Colonic mucosa (tissue), 4 donors: Measurements from ENCODE around the gene MACROD2. TPM values are rescaled to one million over a fixed set of nuclear protein-coding genes. Genes with fewer than 3 reads are reported as not detected.

Experiments
- DNase-seq: peaks from one replicate; pipeline ENCODE4 v3.0.0-alpha.2; 2020
- H3K27ac ChIP-seq: fragments of 200-600 bp; one replicate; pipeline ENCODE4 v1.8.0; 2021
- H3K27me3 ChIP-seq: fragments of 200-600 bp; one replicate; pipeline ENCODE4 v1.8.0; 2021
- H3K36me3 ChIP-seq: fragments of 200-600 bp; one replicate; pipeline ENCODE4 v1.8.0; 2021
- H3K4me1 ChIP-seq: fragments of 200-600 bp; one replicate; pipeline ENCODE4 v1.8.0; 2021; ENCODE audit warnings: mild to moderate bottlenecking
- H3K4me3 ChIP-seq: fragments of 200-600 bp; one replicate; pipeline ENCODE4 v1.8.0; 2021
- H3K9ac ChIP-seq, 2 donors: one replicate each; pipeline ENCODE4 v1.7.0; 2013; ENCODE audit warnings: control low read depth in 2 of 2, low read depth in 2 of 2, low read length in 2 of 2
- H3K9me3 ChIP-seq: fragments of 200-600 bp; one replicate; pipeline ENCODE4 v1.8.0; 2021
- intact Hi-C: fragments of 100-400 bp; cut with DNase I; formaldehyde crosslinking; loops from one replicate; pipeline ENCODE4 v1.14.1; 2022
- total RNA-seq, 2 donors: library from RNA; stranded (reverse); fragmentation: NEBNext Ultra II Directional in 1 of 2; extraction: Animal tissue kit (Norgen Biotek cat#: 25700) in 1 of 2; gene quantifications; one replicate each; pipeline ENCODE4 v1.2.1, GENCODE V29; 2021
- TF ChIP-seq, protein P1 (sequence below): fragments of 200-600 bp; IDR thresholded peaks from one replicate; pipeline ENCODE4 v1.8.0; 2022; ENCODE audit warnings: antibody characterized with exemption, mild to moderate bottlenecking
- donor health status: healthy.
- donor health status: DM: no; HTN: no; CAD: no.
- donor health status: DM: no; HTN: no; CAD: no.

Gene MACROD2
- total RNA-seq, 2 donors from 2014 or later = 3.2 to 3.3 TPM

DNA sequence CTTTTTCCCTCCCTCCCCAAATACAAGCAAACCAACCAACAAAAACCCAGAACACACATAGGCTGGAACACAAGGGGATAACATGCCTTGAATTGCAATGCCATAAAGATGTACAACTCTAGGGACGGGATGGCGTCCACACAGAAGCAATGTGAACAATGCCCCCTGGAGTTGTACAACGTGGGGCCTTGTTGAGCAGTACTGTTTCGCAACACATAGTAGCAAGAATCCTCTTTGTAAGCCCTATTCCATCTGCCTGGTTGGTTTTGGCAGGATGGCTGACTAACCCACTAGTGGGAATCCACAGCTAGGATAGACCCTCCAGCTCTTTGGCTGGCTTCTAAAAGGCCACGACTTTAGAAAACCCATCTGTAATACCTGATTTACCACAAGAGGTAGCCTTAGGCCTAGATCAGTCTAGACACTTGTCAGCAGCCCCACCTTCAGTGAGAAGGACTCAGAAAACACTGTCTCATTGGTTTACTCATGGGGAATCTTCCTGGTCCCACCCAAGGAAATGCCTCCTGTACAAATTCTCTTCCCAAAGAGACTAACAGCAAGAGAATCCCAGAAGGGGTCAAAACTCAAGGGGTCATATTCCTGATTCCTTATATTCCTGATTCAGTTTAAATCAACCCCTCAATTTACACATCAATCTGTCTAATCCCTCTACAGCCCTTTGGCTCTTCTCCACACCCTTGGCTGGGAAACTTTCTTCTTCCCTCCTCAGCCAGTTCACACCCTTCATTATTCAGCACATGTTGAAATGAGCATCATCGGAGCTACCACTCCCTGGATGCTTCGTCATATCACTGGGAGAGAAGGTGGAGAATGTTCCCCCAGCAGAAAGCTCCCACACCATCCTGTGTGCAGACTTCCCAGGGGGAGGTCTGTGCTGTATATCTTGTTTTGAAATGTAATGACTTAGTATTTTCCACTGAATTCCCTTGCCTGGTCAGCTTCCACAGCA is 964.5 kb downstream of the MACROD2 start:
- no peaks in the 10 kb centered on the region for H3K4me1 ChIP-seq
- TF ChIP-seq, protein P1, sequence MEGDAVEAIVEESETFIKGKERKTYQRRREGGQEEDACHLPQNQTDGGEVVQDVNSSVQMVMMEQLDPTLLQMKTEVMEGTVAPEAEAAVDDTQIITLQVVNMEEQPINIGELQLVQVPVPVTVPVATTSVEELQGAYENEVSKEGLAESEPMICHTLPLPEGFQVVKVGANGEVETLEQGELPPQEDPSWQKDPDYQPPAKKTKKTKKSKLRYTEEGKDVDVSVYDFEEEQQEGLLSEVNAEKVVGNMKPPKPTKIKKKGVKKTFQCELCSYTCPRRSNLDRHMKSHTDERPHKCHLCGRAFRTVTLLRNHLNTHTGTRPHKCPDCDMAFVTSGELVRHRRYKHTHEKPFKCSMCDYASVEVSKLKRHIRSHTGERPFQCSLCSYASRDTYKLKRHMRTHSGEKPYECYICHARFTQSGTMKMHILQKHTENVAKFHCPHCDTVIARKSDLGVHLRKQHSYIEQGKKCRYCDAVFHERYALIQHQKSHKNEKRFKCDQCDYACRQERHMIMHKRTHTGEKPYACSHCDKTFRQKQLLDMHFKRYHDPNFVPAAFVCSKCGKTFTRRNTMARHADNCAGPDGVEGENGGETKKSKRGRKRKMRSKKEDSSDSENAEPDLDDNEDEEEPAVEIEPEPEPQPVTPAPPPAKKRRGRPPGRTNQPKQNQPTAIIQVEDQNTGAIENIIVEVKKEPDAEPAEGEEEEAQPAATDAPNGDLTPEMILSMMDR = no peak
- H3K27me3 ChIP-seq = no peaks in the 10 kb centered on the region
- no peaks in the 10 kb centered on the region for H3K9me3 ChIP-seq
- H3K36me3 ChIP-seq = no peaks in the 10 kb centered on the region
- no peak for DNase-seq
- intact Hi-C loops = no loop called here
- H3K9ac ChIP-seq = no peak overlapping the region
- no peak overlapping the region for H3K27ac ChIP-seq
- no peak overlapping the region for H3K4me3 ChIP-seq

DNA sequence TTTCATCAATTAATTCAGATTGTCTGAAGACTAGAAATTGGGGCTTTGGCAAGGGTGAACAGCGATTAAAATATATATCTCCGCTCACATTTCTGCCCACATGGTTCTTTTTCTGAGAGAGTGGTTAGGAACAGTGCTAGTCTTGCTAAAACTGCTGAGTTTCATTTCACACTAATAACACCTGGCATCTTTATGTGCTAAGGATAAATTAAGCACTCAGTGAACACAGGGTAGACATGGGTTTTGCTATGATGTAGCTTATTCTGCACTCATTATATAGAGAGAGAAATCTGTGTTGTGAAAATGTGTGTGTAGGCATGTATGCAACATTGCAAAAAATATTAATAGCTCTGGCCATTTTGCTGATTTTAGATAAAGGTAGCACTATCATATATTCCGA is 965.5 kb downstream of the MACROD2 start:
- H3K27ac ChIP-seq = no peak overlapping the region
- TF ChIP-seq, protein P1 = no peak
- H3K36me3 ChIP-seq = no peaks in the 10 kb centered on the region
- no peaks in the 10 kb centered on the region for H3K27me3 ChIP-seq
- H3K4me3 ChIP-seq = no peak overlapping the region
- DNase-seq = no peak
- H3K4me1 ChIP-seq = no peaks in the 10 kb centered on the region
- H3K9ac ChIP-seq = no peak overlapping the region
- no peaks in the 10 kb centered on the region for H3K9me3 ChIP-seq
- intact Hi-C loops = no loop called here

DNA sequence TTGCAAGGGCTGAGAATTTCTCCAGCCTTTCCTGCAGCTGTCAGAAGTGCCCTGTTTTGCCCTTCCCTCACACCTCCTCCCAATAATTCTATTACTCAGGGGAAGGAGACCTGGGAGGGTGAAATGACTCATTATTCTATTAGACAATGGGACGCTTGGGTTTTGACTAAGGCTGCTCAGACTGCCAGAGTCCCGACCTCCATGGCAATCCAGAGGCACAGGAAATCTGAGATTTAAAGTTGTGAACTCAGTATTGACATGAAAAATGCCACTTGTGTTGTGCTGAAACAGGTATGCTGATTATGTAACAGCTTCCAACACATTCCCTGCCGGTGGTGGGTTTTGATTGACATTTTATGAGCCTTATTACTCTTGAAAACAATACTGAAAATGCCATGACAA is 967.9 kb downstream of the MACROD2 start:
- DNase-seq = no peak
- H3K4me1 ChIP-seq = no peaks in the 10 kb centered on the region
- H3K27ac ChIP-seq = no peak overlapping the region
- no peak overlapping the region for H3K4me3 ChIP-seq
- no peaks in the 10 kb centered on the region for H3K27me3 ChIP-seq
- H3K9me3 ChIP-seq = no peaks in the 10 kb centered on the region
- H3K36me3 ChIP-seq = no peaks in the 10 kb centered on the region
- intact Hi-C loops = no loop called here
- no peak overlapping the region for H3K9ac ChIP-seq
- TF ChIP-seq, protein P1 = no peak

DNA sequence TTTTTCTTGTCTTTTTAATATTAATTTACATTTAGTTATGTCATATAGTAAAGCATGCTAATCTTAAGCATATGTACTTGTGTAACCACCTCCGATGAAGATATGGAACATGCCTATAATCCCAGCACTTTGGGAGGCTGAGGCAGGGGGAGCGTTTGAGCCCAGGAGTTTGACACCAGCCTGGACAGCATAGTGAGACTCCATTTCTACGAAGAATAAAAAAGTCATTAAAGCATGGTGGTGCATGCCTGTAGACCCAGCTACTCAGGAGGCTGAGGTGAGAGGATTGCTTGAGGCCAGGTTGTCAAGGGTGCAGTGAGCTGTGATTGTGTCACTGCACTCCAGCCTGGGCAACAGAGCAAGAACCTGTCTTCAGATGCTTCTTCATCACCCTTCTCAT is 970.9 kb downstream of the MACROD2 start:
- no peaks in the 10 kb centered on the region for H3K9me3 ChIP-seq
- H3K27me3 ChIP-seq = no peaks in the 10 kb centered on the region
- H3K4me1 ChIP-seq = no peaks in the 10 kb centered on the region
- intact Hi-C loops = no loop called here
- no peak overlapping the region for H3K4me3 ChIP-seq
- DNase-seq = no peak
- H3K36me3 ChIP-seq = no peaks in the 10 kb centered on the region
- no peak overlapping the region for H3K9ac ChIP-seq
- TF ChIP-seq, protein P1 = no peak
- H3K27ac ChIP-seq = no peak overlapping the region

DNA sequence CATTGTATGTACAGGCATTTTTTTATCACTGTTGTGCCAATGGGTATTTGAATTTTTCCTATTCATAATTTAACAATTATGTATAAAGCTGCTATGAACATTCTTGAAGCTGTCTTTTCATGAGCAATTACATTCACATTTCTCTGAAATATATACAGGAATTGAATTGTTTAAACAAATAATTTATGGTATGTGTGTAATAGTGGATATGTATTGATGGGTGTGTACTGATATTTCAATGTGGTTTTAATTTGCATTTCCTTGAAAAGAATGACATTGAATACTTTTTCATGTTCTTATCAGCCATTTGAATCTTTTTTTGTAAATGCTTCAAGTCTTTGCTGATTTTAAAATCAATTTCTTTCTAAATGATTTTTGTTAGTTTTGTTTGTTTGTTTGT is 971.5 kb downstream of the MACROD2 start:
- intact Hi-C loops = no loop called here
- no peaks in the 10 kb centered on the region for H3K4me1 ChIP-seq

More for the DNA sequence above, 971.5 kb downstream of the MACROD2 start:
- Histone ChIP-seq H3K27me3 (no peaks in the 10 kb centered on the region), H3K27ac (no peak overlapping the region), H3K36me3 (no peaks in the 10 kb centered on the region), H3K4me3 (no peak overlapping the region), H3K9ac (no peak overlapping the region), H3K9me3 (no peaks in the 10 kb centered on the region)
- TF ChIP-seq, protein P1 = no peak
- no peak for DNase-seq
